HepG2 (cell line): Measurements from ENCODE around the gene SNCA. TPM values are rescaled to one million over a fixed set of nuclear protein-coding genes. Genes with fewer than 3 reads are reported as not detected.
A peak's percentile ranks its signal among the peaks of the same experiment; 100 is the strongest.

Experiments used
- ATAC-seq: fragments of 200-7000 bp; cut with Tn5 transposase; 3 replicates; pipeline ENCODE4 v1.9.1; 2020; ENCODE audit warnings: mild to moderate bottlenecking, moderate library complexity
- BruUV-seq: library from RNA; stranded (reverse); fragments of 400-500 nt; replicated peaks from 2 replicates; lab custom pipeline; 2021; lab: Mats Ljungman, UMichigan
- CTCF ChIA-PET: fragments of 300-600 bp; formaldehyde crosslinking; extraction: SDS; loops from one replicate; lab custom pipeline; 2021; ENCODE audit warnings: low total read pairs, inconsistent platforms, low intra/inter-chr PET ratio; lab: Yijun Ruan, JAX
- POLR2A ChIA-PET: fragments of 350-600 bp; sonication (Branson Sonifier 250); formaldehyde crosslinking; loops from one replicate; lab custom pipeline; 2020; ENCODE audit warnings: antibody characterized with exemption, inconsistent platforms; lab: Yijun Ruan, JAX
- DNase-seq: peaks from one replicate; pipeline ENCODE4 v3.0.0-alpha.2; 2015; ENCODE audit warnings: low spot score
- FAIRE-seq: peaks from 3 replicates; lab custom pipeline; 2011; peaks lifted over from hg19 to GRCh38; lab: Jason Lieb, UNC
- H2AFZ ChIP-seq: one replicate; pipeline ENCODE4 v1.6.1; 2011; ENCODE audit warnings: low read length, inconsistent platforms
- H3K27ac ChIP-seq: fragments of 300-600 bp; 3 replicates; pipeline ENCODE4 v1.8.0; 2011; ENCODE audit warnings: mixed run types, mild to moderate bottlenecking, mixed read lengths, low read length, inconsistent platforms; ENCODE audit not compliant: insufficient read depth; ENCODE audit errors: extremely low read length
- H3K27me3 ChIP-seq, 2 experiments: fragments of 200-600 bp in 1 of 2; 2 replicates in 1 of 2; 3 replicates in 1 of 2; pipeline versions ENCODE4 v1.6.0 to v1.8.0; 2011; ENCODE audit warnings: low read length in 2 of 2, mild to moderate bottlenecking in 2 of 2, moderate library complexity in 2 of 2, inconsistent platforms in 1 of 2; ENCODE audit not compliant: insufficient read depth in 2 of 2, control insufficient read depth in 1 of 2
- H3K36me3 ChIP-seq, 2 experiments: fragments of 200-600 bp in 1 of 2; replicated peaks in 1 of 2; 2 replicates in 1 of 2; 3 replicates in 1 of 2; pipeline versions ENCODE4 v1.5.1 to v1.8.0; 2011; ENCODE audit warnings: low read length in 2 of 2, inconsistent platforms in 1 of 2; ENCODE audit not compliant: insufficient read depth in 2 of 2, control insufficient read depth in 1 of 2
- H3K4me1 ChIP-seq: 2 replicates; pipeline ENCODE4 v1.5.1; 2012; ENCODE audit warnings: low read length, inconsistent platforms; ENCODE audit not compliant: insufficient read depth
- H3K4me2 ChIP-seq: 2 replicates; pipeline ENCODE4 v1.6.0; 2011; ENCODE audit warnings: low read depth, low read length, inconsistent platforms
- H3K4me3 ChIP-seq, 3 experiments: fragments of 200-600 bp in 1 of 3; sonication (generic), shearing (Covaris generic) in 1 of 3; replicated peaks in 1 of 3; 2 replicates each; pipeline ENCODE4 v1.5.1; 2011 to 2016; ENCODE audit warnings: low read length in 3 of 3, inconsistent platforms in 2 of 3, low read depth in 2 of 3, mild to moderate bottlenecking in 2 of 3, control low read depth in 1 of 3, mixed read lengths in 1 of 3; ENCODE audit not compliant: insufficient read depth in 1 of 3
- H3K79me2 ChIP-seq: one replicate; pipeline ENCODE4 v1.6.1; 2011; ENCODE audit warnings: low read length, inconsistent platforms; ENCODE audit not compliant: insufficient read depth
- H3K9ac ChIP-seq: 2 replicates; pipeline ENCODE4 v1.6.0; 2011; ENCODE audit warnings: mild to moderate bottlenecking, low read depth, low read length, inconsistent platforms; ENCODE audit not compliant: insufficient read depth
- H3K9me3 ChIP-seq: 2 replicates; pipeline ENCODE4 v1.5.1; 2012; ENCODE audit warnings: mild to moderate bottlenecking, low read length
- H4K20me1 ChIP-seq: 2 replicates; pipeline ENCODE4 v1.6.0; 2011; ENCODE audit warnings: inconsistent platforms, mild to moderate bottlenecking, low read length, moderate library complexity; ENCODE audit not compliant: insufficient read depth
- CENPX ChIP-seq: sonication (generic); formaldehyde crosslinking; IDR thresholded peaks from 2 replicates; pipeline ENCODE4 v1.9.0; 2021; ENCODE audit warnings: mild to moderate bottlenecking, missing genetic modification reagents, moderate library complexity
- FOXA1 ChIP-seq, 2 experiments: fragments of 450-650 bp in 1 of 2; sonication (generic) in 1 of 2; formaldehyde crosslinking in 1 of 2; IDR thresholded peaks; 2 replicates each; pipeline versions ENCODE4 v1.4.0 to v1.6.1; 2016 to 2020; ENCODE audit warnings: missing genetic modification reagents in 1 of 2
- RFXANK ChIP-seq: IDR thresholded peaks from 2 replicates; pipeline ENCODE4 v1.6.1; 2016
- THAP8 ChIP-seq: sonication (generic); formaldehyde crosslinking; IDR thresholded peaks from 2 replicates; pipeline ENCODE4 v1.5.1; 2020; ENCODE audit warnings: missing genetic modification reagents, mild to moderate bottlenecking, borderline replicate concordance
- TRIM24 ChIP-seq: sonication (generic); formaldehyde crosslinking; IDR thresholded peaks from 2 replicates; pipeline ENCODE4 v1.8.0; 2022; ENCODE audit warnings: mild to moderate bottlenecking, missing genetic modification reagents
- ZNF264 ChIP-seq: sonication (generic); formaldehyde crosslinking; IDR thresholded peaks from 2 replicates; pipeline ENCODE4 v1.4.0; 2020; ENCODE audit warnings: missing genetic modification reagents
- ZNF550 ChIP-seq: sonication (generic); formaldehyde crosslinking; IDR thresholded peaks from 2 replicates; pipeline ENCODE4 v1.4.0; 2020; ENCODE audit warnings: mild to moderate bottlenecking, missing genetic modification reagents, borderline replicate concordance
- ZNF670 ChIP-seq: sonication (generic); formaldehyde crosslinking; IDR thresholded peaks from 2 replicates; pipeline ENCODE4 v1.8.0; 2022; ENCODE audit warnings: mild to moderate bottlenecking, missing genetic modification reagents, borderline replicate concordance
- ZNF710 ChIP-seq: sonication (generic); formaldehyde crosslinking; IDR thresholded peaks from 2 replicates; pipeline ENCODE4 v1.5.0; 2020; ENCODE audit warnings: mild to moderate bottlenecking, missing genetic modification reagents, borderline replicate concordance
- ZNF724P ChIP-seq: sonication (generic); formaldehyde crosslinking; IDR thresholded peaks from 2 replicates; pipeline ENCODE4 v1.8.0; 2022; ENCODE audit warnings: missing genetic modification reagents, borderline replicate concordance
- ZNF746 ChIP-seq: sonication (generic); formaldehyde crosslinking; IDR thresholded peaks from 2 replicates; pipeline ENCODE4 v1.8.0; 2022; ENCODE audit warnings: mild to moderate bottlenecking, missing genetic modification reagents
- ZNF766 ChIP-seq: sonication (generic); formaldehyde crosslinking; IDR thresholded peaks from 2 replicates; pipeline ENCODE4 v1.5.0; 2020; ENCODE audit warnings: missing genetic modification reagents, borderline replicate concordance
- WGBS: methylation state at CpG from one replicate; pipeline ENCODE4 v1.1.6; 2017; ENCODE audit warnings: low lambda C conversion rate; 5-methylcytosine and 5-hydroxymethylcytosine counted together
- in situ Hi-C: cut with HindIII; loops from 2 replicates; pipeline ENCODE4 v1.10.0; 2017; ENCODE audit warnings: low pct_unique_long_range_greater_than_20kb; ENCODE audit not compliant: extremely low pct_ligation_motif_present
- intact Hi-C: fragments of 100-400 bp; cut with micrococcal nuclease; formaldehyde crosslinking; loops from one replicate; pipeline ENCODE4 v1.10.0; 2022; ENCODE audit not compliant: unreplicated experiment
- polyA plus RNA-seq, 8 experiments: library from polyadenylated mRNA; depleted of rRNA in 3 of 8; stranded (reverse) in 7 of 8; unstranded in 1 of 8; fragments of >200 nt; fragmentation: Illumina TruSeq in 4 of 8; extraction: Trizol in 4 of 8; gene quantifications; 2 replicates each; pipeline versions ENCODE4 v1.2.1 to v1.2.3, GENCODE V29; 2011 to 2016; ENCODE audit warnings: low read depth in 4 of 8, missing spikeins in 1 of 8, mixed read lengths in 1 of 8; ENCODE audit not compliant: insufficient read depth in 1 of 8
- total RNA-seq, 5 experiments: library from RNA; depleted of rRNA; stranded (reverse); fragments of >200 nt; fragmentation: Illumina TruSeq; extraction: Trizol; gene quantifications; 2 replicates each; pipeline ENCODE4 v1.2.3, GENCODE V29; 2016; ENCODE audit warnings: low read depth in 1 of 5
- TF ChIP-seq, protein P1 (sequence below): sonication (generic); formaldehyde crosslinking; IDR thresholded peaks from 2 replicates; pipeline ENCODE4 v1.5.0; 2020; ENCODE audit warnings: mild to moderate bottlenecking, missing genetic modification reagents
- TF ChIP-seq, protein P2 (sequence below): sonication (generic); formaldehyde crosslinking; IDR thresholded peaks from 2 replicates; pipeline ENCODE4 v1.8.0; 2022; ENCODE audit warnings: mild to moderate bottlenecking, missing genetic modification reagents

SNCA gene
- total and polyA plus RNA-seq, 2 of the 13 experiments (the other 11 are each of a cell fraction or from before 2014, with no cell fraction given) = not detected

DNA sequence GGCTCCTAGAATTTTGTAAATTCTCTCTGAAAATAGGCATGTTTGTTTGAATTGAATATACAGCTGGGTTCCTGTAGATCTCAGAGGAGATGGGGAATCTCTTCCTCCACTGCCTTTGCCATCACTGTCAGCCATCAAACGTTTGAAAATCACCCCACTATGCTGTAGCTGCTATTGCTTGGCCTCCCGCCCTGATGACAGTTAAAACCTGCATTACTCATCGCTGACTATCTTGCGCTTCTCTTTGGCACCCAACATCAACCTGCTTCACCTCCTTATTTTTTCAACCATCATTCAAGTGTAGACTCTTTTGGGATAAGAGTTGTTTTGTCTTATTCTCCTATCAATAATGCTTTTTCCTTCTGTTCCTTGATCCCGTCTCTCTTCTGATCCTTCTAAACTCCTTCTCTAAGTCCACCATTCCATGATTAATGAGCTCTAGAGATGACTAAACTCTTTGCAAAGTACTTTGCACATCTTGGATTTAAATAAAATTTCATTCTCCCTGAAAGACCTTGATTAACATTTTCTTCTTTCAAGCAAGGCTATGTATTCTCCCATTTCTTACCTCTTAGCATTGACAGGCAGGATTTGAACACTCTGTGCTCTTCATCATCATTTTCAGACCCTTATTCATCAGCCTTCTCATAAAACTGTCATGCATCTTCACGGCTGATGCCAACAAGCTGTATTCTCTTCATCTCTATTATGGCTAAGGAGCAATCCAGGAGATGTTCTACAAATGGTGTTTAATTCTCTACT, 133.0 kb downstream of the SNCA start (continued):
- TF ChIP-seq ZNF746 (CRISPR knock-in tag) (no peak), ZNF264 (CRISPR knock-in tag) (no peak)

DNA sequence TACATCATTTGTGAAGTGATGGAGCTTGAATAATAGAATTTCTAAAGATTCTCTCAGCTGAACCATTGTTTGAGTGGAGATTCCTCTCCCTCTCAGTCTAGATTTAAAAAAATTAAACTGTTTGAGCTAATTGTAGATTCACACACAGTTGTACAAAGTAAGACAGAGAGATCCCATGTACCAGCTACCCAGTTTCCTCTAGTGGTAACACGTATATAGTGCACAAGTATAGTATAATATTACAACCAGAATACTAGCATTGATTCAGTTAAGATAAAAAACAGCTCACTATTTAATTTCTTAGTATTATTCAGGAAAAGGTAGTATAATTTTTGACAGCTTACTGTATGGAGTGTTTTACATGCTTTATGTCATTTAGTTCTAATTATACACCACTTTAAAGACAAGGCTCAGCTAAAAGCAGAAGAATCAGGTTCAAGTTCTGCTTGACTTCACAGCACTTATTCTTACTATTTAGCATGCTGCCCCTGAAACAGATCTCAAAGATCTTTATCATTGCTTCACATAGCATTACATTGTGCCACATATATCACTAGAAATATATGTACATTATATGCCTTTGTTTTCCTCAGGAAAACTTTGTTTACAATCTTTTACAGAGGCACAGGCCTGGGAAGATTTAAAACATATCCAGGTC, 136.1 kb downstream of the SNCA start:
- Histone ChIP-seq H4K20me1 (no peaks in the 10 kb centered on the region), H3K36me3 (no peaks in the 10 kb centered on the region), H3K4me2 (no peak overlapping the region), H3K9me3 (no peaks in the 10 kb centered on the region), H3K27me3 (no peaks in the 10 kb centered on the region), H3K79me2 (no peaks in the 10 kb centered on the region), H3K9ac (no peak overlapping the region), H3K4me1 (no peaks in the 10 kb centered on the region), H2AFZ (no peak overlapping the region), H3K4me3 (no peak overlapping the region), H3K27ac (no peak overlapping the region)
- ChIA-PET POLR2A (no interaction called here), CTCF (no interaction called here)
- FAIRE-seq (no peak), DNase-seq (no peak), ATAC-seq (peak; percentile 39; the same call in 1 of the 3 replicates)
- WGBS = 81% methylated on average over 1 of the region's 1 CpG
- in situ Hi-C loops = no loop called here
- no TSS peak for BruUV-seq
- intact Hi-C loops = no loop called here
- no peak for TF ChIP-seq ZNF550
- no peak for TF ChIP-seq RFXANK (CRISPR knock-in tag)
- TF ChIP-seq FOXA1 (IDR thresholded peaks at IDR 0.05) = no peak
- TF ChIP-seq FOXA1 (CRISPR knock-in tag; IDR thresholded peaks at IDR 0.05) = no peak
- TF ChIP-seq ZNF766 = no peak
- TF ChIP-seq TRIM24 (CRISPR knock-in tag) = no peak
- no peak for TF ChIP-seq CENPX
- TF ChIP-seq ZNF724P (CRISPR knock-in tag) = no peak
- no peak for TF ChIP-seq THAP8 (CRISPR knock-in tag)
- no peak for TF ChIP-seq ZNF710 (CRISPR knock-in tag)
- no peak for TF ChIP-seq ZNF670 (CRISPR knock-in tag)
- TF ChIP-seq, protein P1, sequence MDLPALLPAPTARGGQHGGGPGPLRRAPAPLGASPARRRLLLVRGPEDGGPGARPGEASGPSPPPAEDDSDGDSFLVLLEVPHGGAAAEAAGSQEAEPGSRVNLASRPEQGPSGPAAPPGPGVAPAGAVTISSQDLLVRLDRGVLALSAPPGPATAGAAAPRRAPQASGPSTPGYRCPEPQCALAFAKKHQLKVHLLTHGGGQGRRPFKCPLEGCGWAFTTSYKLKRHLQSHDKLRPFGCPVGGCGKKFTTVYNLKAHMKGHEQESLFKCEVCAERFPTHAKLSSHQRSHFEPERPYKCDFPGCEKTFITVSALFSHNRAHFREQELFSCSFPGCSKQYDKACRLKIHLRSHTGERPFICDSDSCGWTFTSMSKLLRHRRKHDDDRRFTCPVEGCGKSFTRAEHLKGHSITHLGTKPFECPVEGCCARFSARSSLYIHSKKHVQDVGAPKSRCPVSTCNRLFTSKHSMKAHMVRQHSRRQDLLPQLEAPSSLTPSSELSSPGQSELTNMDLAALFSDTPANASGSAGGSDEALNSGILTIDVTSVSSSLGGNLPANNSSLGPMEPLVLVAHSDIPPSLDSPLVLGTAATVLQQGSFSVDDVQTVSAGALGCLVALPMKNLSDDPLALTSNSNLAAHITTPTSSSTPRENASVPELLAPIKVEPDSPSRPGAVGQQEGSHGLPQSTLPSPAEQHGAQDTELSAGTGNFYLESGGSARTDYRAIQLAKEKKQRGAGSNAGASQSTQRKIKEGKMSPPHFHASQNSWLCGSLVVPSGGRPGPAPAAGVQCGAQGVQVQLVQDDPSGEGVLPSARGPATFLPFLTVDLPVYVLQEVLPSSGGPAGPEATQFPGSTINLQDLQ (CRISPR knock-in tag) = no peak
- TF ChIP-seq, protein P2, sequence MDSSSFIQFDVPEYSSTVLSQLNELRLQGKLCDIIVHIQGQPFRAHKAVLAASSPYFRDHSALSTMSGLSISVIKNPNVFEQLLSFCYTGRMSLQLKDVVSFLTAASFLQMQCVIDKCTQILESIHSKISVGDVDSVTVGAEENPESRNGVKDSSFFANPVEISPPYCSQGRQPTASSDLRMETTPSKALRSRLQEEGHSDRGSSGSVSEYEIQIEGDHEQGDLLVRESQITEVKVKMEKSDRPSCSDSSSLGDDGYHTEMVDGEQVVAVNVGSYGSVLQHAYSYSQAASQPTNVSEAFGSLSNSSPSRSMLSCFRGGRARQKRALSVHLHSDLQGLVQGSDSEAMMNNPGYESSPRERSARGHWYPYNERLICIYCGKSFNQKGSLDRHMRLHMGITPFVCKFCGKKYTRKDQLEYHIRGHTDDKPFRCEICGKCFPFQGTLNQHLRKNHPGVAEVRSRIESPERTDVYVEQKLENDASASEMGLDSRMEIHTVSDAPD (CRISPR knock-in tag) = no peak
